ENCODE results near the gene SLC9A7.
"Not testable (repeated sequence)": the region's sequence is repeated elsewhere in the genome, so short reads cannot be mapped to it uniquely, and the experiment has no call there.

SLC9A7 gene

DNA sequence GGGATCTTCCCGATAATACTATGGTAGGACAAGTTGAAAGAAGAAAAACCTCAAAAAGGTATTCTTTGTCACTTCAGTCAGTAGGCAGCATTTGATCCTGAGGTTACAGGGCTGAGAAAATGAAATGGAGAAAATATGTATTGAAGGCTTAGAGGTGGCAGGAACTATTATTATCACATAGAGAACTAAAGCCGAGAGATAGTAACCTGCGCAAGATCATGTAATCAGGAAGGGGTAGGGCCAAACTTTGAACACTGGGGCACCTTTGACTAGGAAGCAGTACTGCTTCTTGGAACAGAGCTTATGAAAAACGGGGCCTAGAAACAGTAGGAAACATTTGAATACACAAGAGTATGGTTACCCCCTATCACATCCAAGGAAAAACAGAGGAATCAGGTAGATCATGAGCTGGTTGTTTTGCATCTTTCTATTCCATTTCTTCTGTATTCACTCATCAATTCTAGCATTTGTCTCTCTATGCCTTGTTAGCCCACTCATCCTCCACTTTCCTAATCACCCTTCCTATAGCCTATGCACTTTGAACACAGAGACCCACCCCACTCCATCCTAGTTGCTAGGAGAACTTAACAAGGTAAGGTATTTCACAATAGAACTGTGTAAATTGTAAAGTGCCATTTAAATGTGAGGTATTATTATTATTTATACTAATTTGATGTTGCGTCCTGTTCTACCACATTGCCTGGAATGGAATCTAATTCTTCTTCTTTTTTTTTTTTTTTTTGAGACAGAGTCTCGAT, 34.6 kb upstream of the SLC9A7 start:
- H3K36me3 ChIP-seq (ENCODE audit: control insufficient read depth, insufficient read depth, low read length) = no peaks in the 10 kb centered on the region
- no peaks in the 10 kb centered on the region for H3K9me3 ChIP-seq (ENCODE audit: control insufficient read depth, low read length)
- no peak overlapping the region for H3K27ac ChIP-seq
- TF ChIP-seq, protein P1, sequence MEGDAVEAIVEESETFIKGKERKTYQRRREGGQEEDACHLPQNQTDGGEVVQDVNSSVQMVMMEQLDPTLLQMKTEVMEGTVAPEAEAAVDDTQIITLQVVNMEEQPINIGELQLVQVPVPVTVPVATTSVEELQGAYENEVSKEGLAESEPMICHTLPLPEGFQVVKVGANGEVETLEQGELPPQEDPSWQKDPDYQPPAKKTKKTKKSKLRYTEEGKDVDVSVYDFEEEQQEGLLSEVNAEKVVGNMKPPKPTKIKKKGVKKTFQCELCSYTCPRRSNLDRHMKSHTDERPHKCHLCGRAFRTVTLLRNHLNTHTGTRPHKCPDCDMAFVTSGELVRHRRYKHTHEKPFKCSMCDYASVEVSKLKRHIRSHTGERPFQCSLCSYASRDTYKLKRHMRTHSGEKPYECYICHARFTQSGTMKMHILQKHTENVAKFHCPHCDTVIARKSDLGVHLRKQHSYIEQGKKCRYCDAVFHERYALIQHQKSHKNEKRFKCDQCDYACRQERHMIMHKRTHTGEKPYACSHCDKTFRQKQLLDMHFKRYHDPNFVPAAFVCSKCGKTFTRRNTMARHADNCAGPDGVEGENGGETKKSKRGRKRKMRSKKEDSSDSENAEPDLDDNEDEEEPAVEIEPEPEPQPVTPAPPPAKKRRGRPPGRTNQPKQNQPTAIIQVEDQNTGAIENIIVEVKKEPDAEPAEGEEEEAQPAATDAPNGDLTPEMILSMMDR (IDR thresholded peaks at IDR 0.05) = no peak
- no peaks in the 10 kb centered on the region for H3K27me3 ChIP-seq (ENCODE audit: control insufficient read depth, insufficient read depth, low read length)
- no peaks in the 10 kb centered on the region for H3K4me1 ChIP-seq
- H3K9ac ChIP-seq = no peak overlapping the region
- H2AFZ ChIP-seq = no peak overlapping the region
- no peak overlapping the region for H3K4me2 ChIP-seq (ENCODE audit: low read length)
- H3K4me3 ChIP-seq (ENCODE audit: low read depth, low read length) = no peak overlapping the region
- H3K79me2 ChIP-seq = no peaks in the 10 kb centered on the region

DNA sequence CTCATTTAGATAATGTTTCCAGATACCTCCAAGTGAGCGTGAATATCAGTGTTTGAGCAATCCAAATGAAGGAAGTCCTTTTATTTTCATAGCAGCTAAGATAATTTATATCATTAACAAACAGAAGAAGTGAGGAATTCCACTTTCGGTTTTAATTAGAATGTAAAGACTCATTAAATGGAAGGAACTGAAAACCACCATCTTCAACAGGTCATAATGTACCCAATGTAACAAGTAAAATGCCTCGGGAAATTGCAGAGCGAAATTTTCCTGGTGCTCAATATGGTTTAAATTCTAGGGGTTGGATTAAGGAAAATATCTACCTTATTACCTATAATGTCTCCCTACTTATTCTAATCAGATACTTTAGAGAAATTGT, 33.9 kb upstream of the SLC9A7 start:
- no peaks in the 10 kb centered on the region for H3K27me3 ChIP-seq (ENCODE audit: control insufficient read depth, insufficient read depth, low read length)
- H3K4me2 ChIP-seq (ENCODE audit: low read length) = no peak overlapping the region
- H3K9me3 ChIP-seq (ENCODE audit: control insufficient read depth, low read length) = no peaks in the 10 kb centered on the region
- H3K4me3 ChIP-seq (ENCODE audit: low read depth, low read length) = no peak overlapping the region
- no peaks in the 10 kb centered on the region for H3K4me1 ChIP-seq
- no peak overlapping the region for H2AFZ ChIP-seq
- no peaks in the 10 kb centered on the region for H3K79me2 ChIP-seq
- H3K36me3 ChIP-seq (ENCODE audit: control insufficient read depth, insufficient read depth, low read length) = no peaks in the 10 kb centered on the region
- H3K27ac ChIP-seq = no peak overlapping the region
- TF ChIP-seq, protein P1 (IDR thresholded peaks at IDR 0.05) = no peak
- H3K9ac ChIP-seq = no peak overlapping the region

DNA sequence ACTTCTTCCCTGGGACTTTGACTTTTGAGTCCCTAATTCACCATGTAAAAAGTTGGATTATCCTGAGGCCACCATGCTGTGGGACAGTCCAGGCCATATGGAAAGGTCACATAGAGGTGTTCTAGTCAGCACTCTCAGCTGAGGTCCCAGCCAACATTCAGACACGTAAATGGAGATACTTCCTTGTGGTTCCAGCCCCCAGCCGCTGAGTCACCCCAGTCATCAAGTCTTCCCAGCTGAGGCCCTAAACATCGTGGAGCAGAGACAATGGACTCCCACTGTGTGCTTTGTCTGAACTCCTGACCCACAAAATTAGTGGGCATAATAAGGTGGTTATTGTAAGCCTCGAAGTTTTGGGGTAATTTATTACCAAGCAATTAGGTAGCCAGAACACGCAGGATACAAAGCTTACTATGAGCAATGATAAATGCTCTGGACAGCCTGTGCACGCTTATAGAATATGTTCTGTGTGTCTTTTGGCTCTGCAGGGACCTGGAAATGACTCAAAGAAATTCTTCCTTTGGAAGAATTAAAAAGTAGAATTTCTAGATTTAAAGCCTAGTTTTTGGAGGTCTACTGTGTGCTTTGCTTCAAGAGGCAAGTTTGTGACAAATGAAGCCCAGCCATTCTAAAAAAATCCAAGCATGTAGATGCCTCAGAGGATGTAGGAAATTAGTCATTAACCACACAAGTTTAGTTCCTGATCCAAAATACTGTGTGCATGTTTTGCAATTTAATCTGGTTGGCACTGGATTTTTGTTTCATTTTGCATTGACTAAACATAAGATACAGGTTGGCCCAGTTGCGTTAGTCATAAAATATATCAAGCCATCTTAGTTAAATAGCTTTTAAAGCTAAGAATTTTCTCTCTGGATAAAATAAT, 33.2 kb upstream of the SLC9A7 start:
- H3K79me2 ChIP-seq = no peaks in the 10 kb centered on the region
- no peak overlapping the region for H3K4me2 ChIP-seq (ENCODE audit: low read length)
- TF ChIP-seq, protein P1 (IDR thresholded peaks at IDR 0.05) = no peak
- no peak overlapping the region for H3K9ac ChIP-seq
- no peak overlapping the region for H3K27ac ChIP-seq
- H3K36me3 ChIP-seq (ENCODE audit: control insufficient read depth, insufficient read depth, low read length) = no peaks in the 10 kb centered on the region
- H3K27me3 ChIP-seq (ENCODE audit: control insufficient read depth, insufficient read depth, low read length) = no peaks in the 10 kb centered on the region
- no peak overlapping the region for H2AFZ ChIP-seq
- no peaks in the 10 kb centered on the region for H3K9me3 ChIP-seq (ENCODE audit: control insufficient read depth, low read length)
- H3K4me1 ChIP-seq = no peaks in the 10 kb centered on the region
- H3K4me3 ChIP-seq (ENCODE audit: low read depth, low read length) = no peak overlapping the region

DNA sequence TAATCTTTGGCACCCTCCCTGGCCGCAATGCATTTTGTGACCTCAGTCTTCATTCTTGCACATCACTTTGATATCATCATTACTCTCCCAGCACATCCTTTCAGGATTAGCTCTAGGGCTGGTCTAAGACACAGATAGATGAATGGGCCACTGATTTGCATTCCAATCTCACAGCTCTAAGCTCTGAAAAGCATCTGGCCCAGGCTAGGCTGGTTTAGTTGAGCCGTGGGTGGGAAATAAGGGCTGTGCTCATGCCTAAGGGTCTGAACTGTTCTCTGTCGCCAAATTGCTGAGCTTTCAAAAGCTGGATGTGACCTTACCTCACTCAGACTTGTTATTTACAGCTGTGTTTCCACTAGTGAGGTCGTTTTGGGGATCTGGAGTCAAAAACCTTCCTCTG, 30.0 kb upstream of the SLC9A7 start:
- no peaks in the 10 kb centered on the region for H3K9me3 ChIP-seq (ENCODE audit: control insufficient read depth, low read length)
- TF ChIP-seq, protein P1 (IDR thresholded peaks at IDR 0.05) = no peak
- no peak overlapping the region for H3K4me2 ChIP-seq (ENCODE audit: low read length)
- H2AFZ ChIP-seq = no peak overlapping the region
- H3K9ac ChIP-seq = no peak overlapping the region
- H3K36me3 ChIP-seq (ENCODE audit: control insufficient read depth, insufficient read depth, low read length) = no peaks in the 10 kb centered on the region
- no peaks in the 10 kb centered on the region for H3K27me3 ChIP-seq (ENCODE audit: control insufficient read depth, insufficient read depth, low read length)
- no peak overlapping the region for H3K27ac ChIP-seq
- H3K4me3 ChIP-seq (ENCODE audit: low read depth, low read length) = no peak overlapping the region
- no peaks in the 10 kb centered on the region for H3K79me2 ChIP-seq
- H3K4me1 ChIP-seq = no peaks in the 10 kb centered on the region

DNA sequence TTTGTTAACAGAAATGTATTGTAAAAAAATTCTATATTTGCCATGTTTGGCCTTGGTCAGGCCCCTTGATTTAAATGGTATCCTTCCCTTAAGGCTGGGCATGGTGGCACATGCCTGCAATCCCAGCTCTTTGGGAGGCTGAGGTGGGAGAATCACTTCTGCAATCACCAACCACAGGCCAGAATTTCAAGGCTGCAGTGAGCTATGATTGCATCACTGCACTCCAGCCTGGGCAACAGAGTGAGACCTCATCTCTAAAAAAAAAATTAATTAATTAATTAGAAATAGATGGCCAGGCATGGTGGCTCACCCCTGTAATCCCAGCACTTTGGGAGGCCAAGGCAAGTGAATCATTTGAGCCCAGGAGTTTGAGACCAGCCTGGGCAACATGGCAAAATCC, 25.5 kb upstream of the SLC9A7 start:
- not testable (repeated sequence) for H3K36me3 ChIP-seq (ENCODE audit: control insufficient read depth, insufficient read depth, low read length); H2AFZ ChIP-seq; H3K79me2 ChIP-seq; H3K4me1 ChIP-seq; H3K4me2 ChIP-seq (ENCODE audit: low read length); H3K27me3 ChIP-seq (ENCODE audit: control insufficient read depth, insufficient read depth, low read length); H3K9ac ChIP-seq; H3K4me3 ChIP-seq (ENCODE audit: low read depth, low read length); H3K27ac ChIP-seq; H3K9me3 ChIP-seq (ENCODE audit: control insufficient read depth, low read length)

Measured in parathyroid adenoma (tissue), 2 donors.